Measurements from ENCODE around the gene IDUA. TPM values are rescaled to one million over a fixed set of nuclear protein-coding genes. Genes with fewer than 3 reads are reported as not detected.
A peak's percentile ranks its signal among the peaks of the same experiment; 100 is the strongest.
"Not testable (repeated sequence)": the region's sequence is repeated elsewhere in the genome, so short reads cannot be mapped to it uniquely, and the experiment has no call there.

The IDUA gene
- total RNA-seq (2021) (46.6 and 74.7 TPM in 2 replicates), Bru-seq, nascent RNA (percentile 45 among the genes with signal in this experiment), BruChase-seq, experiment 1, labeled RNA remaining after a 2-hour chase (percentile 56 among the genes with signal in this experiment), BruChase-seq, experiment 2, labeled RNA remaining after a 6-hour chase (percentile 63 among the genes with signal in this experiment)
- long read RNA-seq, partial matches to known transcripts: 4 of 16 reads
- long read RNA-seq, other reads (novel, unspliced or antisense): 9 of 16 reads

DNA sequence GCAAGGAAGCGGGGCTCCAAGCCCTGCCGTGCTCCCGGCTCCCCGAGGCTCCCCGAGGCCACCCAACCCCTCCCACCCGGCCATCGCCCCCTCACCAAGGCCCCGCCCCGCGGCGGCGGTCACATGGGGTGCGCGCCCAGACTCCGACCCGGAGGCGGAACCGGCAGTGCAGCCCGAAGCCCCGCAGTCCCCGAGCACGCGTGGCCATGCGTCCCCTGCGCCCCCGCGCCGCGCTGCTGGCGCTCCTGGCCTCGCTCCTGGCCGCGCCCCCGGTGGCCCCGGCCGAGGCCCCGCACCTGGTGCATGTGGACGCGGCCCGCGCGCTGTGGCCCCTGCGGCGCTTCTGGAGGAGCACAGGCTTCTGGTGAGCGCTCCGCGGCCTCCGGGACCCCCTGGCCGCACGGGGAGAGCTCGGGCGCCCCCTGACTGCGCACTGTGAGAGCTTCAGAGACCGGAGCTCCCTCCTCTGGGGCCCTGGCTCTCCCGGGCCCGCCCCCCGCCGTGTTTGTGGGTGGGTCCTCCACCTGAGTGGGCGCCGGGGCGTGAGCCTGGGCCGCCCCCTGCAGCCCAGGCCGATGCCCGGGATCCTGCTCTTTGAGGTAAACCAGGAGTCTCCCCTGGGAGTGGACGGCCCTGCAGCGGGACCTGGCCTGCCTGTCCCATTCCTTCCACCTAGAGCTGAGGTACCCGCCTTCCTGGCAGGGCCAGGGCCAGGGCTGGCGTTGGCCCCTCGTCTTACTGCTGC is at the start of gene IDUA:
TSS of gene IDUA (plus strand) at position 166 of the 745 bp plus-strand sequence. CDS start at position 207, 41 bp downstream.
- peak; percentile 83 to 89 for DNase-seq
- H3K4me1 ChIP-seq (replicated peaks; ENCODE audit: insufficient read depth): peaks cover 28% of the 10 kb centered on the region
- peak within 1 kb of the TSS; percentile 79 for H3K4me3 ChIP-seq
- peaks cover 21% of the 10 kb centered on the region for H3F3A ChIP-seq (ENCODE audit: insufficient read depth, low read depth)
- peaks cover 22% of the 10 kb centered on the region for H3K79me2 ChIP-seq (ENCODE audit: low read depth)
- H4K20me1 ChIP-seq (ENCODE audit: insufficient read depth): peaks cover 5% of the 10 kb centered on the region; the same call in 1 of the 2 replicates
- peak within 1 kb of the TSS; percentile 99 for H3K4me2 ChIP-seq
- no peaks in the 10 kb centered on the region for H3K9me3 ChIP-seq (ENCODE audit: insufficient read depth, low read depth)
- POLR2A ChIA-PET (ENCODE audit: unreplicated experiment): interaction anchor here (0.5 to 1.0 kb wide), 3 partner anchors 48 to 377 kb away, joined by 3 to 12 read pairs (median 5); partner anchors contain the start of genes GAK and TMEM175
- no peaks in the 10 kb centered on the region for H3K9me2 ChIP-seq (ENCODE audit: insufficient read depth)
- no peak for TF ChIP-seq EZH2 (IDR thresholded peaks at IDR 0.05; ENCODE audit: low read depth)
- TF ChIP-seq CTCF (conservative IDR thresholded peaks at IDR 0.05): peak; percentile 65
- peak within 1 kb of the TSS; percentile 98 for H2AFZ ChIP-seq
- H3K36me3 ChIP-seq (ENCODE audit: low read depth): no peaks in the 10 kb centered on the region
- intact Hi-C loops (cut with micrococcal nuclease; ENCODE audit: unreplicated experiment): loop anchor here (2.0 to 10.0 kb wide), 2 partner anchors 54 to 372 kb away; partner anchors contain the start of genes GAK and TMEM175
- H3K27ac ChIP-seq: peak within 1 kb of the TSS; percentile 35
- CTCF ChIA-PET: interaction anchor here (0.6 to 1.0 kb wide), 3 partner anchors 57 to 707 kb away, joined by 3 to 4 read pairs (median 3); no protein-coding TSS in a partner anchor
- BruUV-seq (replicated peaks): TSS peak; percentile 46
- no peaks in the 10 kb centered on the region for H3K27me3 ChIP-seq (ENCODE audit: insufficient read depth, low read depth)

- H3K79me2 ChIP-seq (ENCODE audit: low read depth); H3K4me3 ChIP-seq; intact Hi-C loops (cut with micrococcal nuclease; ENCODE audit: unreplicated experiment); BruUV-seq (replicated peaks); CTCF ChIA-PET; H3K27ac ChIP-seq; H3K9me3 ChIP-seq (ENCODE audit: insufficient read depth, low read depth); H4K20me1 ChIP-seq (ENCODE audit: insufficient read depth); H2AFZ ChIP-seq; H3K4me1 ChIP-seq (replicated peaks; ENCODE audit: insufficient read depth); H3K4me2 ChIP-seq; DNase-seq; H3K9me2 ChIP-seq (ENCODE audit: insufficient read depth); H3K27me3 ChIP-seq (ENCODE audit: insufficient read depth, low read depth); H3F3A ChIP-seq (ENCODE audit: insufficient read depth, low read depth); POLR2A ChIA-PET (ENCODE audit: unreplicated experiment); H3K36me3 ChIP-seq (ENCODE audit: low read depth): not testable (repeated sequence)
Observed at GRCh38 chr4:939508-939907, 47.3 kb upstream of the IDUA start.

DNA sequence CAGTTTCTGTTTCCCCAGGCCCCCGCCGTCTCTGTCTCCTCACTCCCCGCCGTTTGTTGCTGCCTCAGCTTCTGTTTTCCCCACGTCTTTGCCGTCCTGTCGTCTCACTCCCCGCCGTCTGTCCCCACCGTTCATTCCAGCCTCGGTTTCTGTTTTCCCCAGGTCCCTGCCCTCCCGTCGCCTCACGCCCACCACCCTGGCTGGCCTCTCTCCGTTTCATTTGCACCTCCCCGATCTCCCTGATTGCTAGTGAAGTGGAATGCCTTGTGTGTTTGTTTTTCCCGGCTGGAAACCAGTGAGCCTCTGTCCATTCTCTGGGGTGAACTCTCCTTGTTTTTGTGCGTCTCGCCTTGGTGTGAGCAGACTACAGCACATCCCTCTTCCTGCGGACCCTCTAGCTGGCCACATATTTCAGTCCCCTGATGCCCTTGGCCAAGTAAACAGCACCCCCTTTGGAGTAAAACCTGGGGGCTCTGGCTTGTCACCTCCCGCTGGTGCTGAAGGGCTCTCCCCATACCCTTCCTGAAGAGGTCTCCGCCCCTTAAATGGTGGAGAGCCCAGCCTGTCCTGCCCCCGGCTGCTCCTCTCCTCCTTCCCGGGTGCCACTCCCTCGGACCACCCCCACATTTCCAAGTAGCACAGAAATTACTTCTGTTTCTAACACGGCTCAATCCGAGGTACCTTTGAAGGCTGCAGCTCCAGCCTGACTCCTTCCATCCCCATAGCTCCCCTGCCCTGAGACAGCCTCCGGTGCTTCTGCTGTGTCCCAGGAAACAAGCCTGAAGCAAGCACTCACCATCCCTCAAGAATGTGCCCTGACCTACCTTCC is 41.4 kb upstream of the IDUA start:
- no peak overlapping the region for H2AFZ ChIP-seq
- POLR2A ChIA-PET (ENCODE audit: unreplicated experiment): no interaction called here

More for the DNA sequence above, 41.4 kb upstream of the IDUA start:
- no peak overlapping the region for H3K27ac ChIP-seq
- no peak overlapping the region for H3K4me3 ChIP-seq
- H3K36me3 ChIP-seq (ENCODE audit: low read depth): no peaks in the 10 kb centered on the region
- H3K4me2 ChIP-seq: no peak overlapping the region
- intact Hi-C loops (cut with micrococcal nuclease; ENCODE audit: unreplicated experiment): no loop called here
- H3K9me2 ChIP-seq (ENCODE audit: insufficient read depth): no peaks in the 10 kb centered on the region
- CTCF ChIA-PET: no interaction called here
- no peaks in the 10 kb centered on the region for H3K27me3 ChIP-seq (ENCODE audit: insufficient read depth, low read depth)
- H3K9me3 ChIP-seq (ENCODE audit: insufficient read depth, low read depth): no peaks in the 10 kb centered on the region
- H3K4me1 ChIP-seq (replicated peaks; ENCODE audit: insufficient read depth): no peaks in the 10 kb centered on the region
- TF ChIP-seq CTCF (conservative IDR thresholded peaks at IDR 0.05) (no peak), EZH2 (IDR thresholded peaks at IDR 0.05; ENCODE audit: low read depth) (no peak)
- no TSS peak for BruUV-seq (replicated peaks)
- H3K79me2 ChIP-seq (ENCODE audit: low read depth): no peaks in the 10 kb centered on the region
- no peak for DNase-seq
- no peaks in the 10 kb centered on the region for H3F3A ChIP-seq (ENCODE audit: insufficient read depth, low read depth)
- no peaks in the 10 kb centered on the region for H4K20me1 ChIP-seq (ENCODE audit: insufficient read depth)
